ENCODE measurements around the gene LYAR.

Gene LYAR

DNA sequence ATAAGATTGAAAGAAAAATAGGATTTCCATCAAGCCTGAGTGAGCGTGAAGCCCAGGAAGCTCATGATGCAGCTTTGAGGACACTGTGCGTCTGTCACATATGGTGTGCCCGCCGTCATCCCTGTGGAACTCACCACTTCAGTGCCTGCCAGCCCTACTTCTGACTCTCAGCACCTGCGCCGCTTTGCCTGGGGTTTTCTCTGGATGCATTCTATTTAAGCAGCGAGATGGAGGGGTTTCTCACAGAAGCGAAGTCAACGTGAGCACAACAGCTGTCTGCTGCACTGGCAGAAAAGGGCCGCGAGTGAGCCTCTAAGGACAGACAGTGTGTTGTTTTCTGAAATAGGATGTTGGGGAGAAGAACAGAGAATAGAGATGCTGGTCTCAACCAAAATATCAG is 35.8 kb downstream of the LYAR start:
- TF ChIP-seq CEBPB (IDR thresholded peaks at IDR 0.05) (no peak), YY1 (IDR thresholded peaks at IDR 0.05; ENCODE audit: low read depth) (no peak), CREB1 (IDR thresholded peaks at IDR 0.05; ENCODE audit: low read depth) (no peak), TAF1 (IDR thresholded peaks at IDR 0.05; ENCODE audit: low read depth) (no peak), EP300 (IDR thresholded peaks at IDR 0.05; ENCODE audit: borderline replicate concordance) (no peak), ZBTB7A (IDR thresholded peaks at IDR 0.05; ENCODE audit: low read depth) (no peak), TCF12 (IDR thresholded peaks at IDR 0.05; ENCODE audit: low read depth) (no peak), TEAD4 (IDR thresholded peaks at IDR 0.05) (no peak), RAD21 (IDR thresholded peaks at IDR 0.05; ENCODE audit: low read depth) (no peak), NFIC (IDR thresholded peaks at IDR 0.05) (no peak)
- TF ChIP-seq, protein P1, sequence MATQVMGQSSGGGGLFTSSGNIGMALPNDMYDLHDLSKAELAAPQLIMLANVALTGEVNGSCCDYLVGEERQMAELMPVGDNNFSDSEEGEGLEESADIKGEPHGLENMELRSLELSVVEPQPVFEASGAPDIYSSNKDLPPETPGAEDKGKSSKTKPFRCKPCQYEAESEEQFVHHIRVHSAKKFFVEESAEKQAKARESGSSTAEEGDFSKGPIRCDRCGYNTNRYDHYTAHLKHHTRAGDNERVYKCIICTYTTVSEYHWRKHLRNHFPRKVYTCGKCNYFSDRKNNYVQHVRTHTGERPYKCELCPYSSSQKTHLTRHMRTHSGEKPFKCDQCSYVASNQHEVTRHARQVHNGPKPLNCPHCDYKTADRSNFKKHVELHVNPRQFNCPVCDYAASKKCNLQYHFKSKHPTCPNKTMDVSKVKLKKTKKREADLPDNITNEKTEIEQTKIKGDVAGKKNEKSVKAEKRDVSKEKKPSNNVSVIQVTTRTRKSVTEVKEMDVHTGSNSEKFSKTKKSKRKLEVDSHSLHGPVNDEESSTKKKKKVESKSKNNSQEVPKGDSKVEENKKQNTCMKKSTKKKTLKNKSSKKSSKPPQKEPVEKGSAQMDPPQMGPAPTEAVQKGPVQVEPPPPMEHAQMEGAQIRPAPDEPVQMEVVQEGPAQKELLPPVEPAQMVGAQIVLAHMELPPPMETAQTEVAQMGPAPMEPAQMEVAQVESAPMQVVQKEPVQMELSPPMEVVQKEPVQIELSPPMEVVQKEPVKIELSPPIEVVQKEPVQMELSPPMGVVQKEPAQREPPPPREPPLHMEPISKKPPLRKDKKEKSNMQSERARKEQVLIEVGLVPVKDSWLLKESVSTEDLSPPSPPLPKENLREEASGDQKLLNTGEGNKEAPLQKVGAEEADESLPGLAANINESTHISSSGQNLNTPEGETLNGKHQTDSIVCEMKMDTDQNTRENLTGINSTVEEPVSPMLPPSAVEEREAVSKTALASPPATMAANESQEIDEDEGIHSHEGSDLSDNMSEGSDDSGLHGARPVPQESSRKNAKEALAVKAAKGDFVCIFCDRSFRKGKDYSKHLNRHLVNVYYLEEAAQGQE (IDR thresholded peaks at IDR 0.05; ENCODE audit: low read depth) = no peak
- TF ChIP-seq, protein P2, sequence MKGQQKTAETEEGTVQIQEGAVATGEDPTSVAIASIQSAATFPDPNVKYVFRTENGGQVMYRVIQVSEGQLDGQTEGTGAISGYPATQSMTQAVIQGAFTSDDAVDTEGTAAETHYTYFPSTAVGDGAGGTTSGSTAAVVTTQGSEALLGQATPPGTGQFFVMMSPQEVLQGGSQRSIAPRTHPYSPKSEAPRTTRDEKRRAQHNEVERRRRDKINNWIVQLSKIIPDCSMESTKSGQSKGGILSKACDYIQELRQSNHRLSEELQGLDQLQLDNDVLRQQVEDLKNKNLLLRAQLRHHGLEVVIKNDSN (IDR thresholded peaks at IDR 0.05) = no peak
- TF ChIP-seq, protein P3, sequence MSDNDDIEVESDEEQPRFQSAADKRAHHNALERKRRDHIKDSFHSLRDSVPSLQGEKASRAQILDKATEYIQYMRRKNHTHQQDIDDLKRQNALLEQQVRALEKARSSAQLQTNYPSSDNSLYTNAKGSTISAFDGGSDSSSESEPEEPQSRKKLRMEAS (IDR thresholded peaks at IDR 0.05) = no peak

DNA sequence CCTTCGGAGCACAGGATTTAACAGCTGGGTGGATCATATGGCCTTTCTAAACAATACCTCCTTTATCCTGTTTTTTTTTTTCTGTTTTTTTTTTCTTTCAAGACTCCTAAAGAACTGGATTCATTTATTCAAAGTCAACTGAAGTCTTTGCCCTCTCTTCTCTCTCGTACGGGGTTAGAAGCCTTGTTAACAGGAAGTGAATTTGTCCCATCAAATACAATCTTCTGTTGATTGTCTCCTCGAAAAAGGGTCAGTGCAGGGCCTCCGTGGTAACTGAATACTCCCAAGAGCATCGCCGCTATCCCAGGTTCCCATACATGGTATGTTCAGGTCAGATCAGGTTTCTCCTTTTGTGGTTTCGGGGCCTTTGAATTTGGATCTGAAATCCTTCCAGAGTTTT is 40.1 kb downstream of the LYAR start:
- TF ChIP-seq EP300 (IDR thresholded peaks at IDR 0.05; ENCODE audit: borderline replicate concordance) = no peak
- TF ChIP-seq CREB1 (IDR thresholded peaks at IDR 0.05; ENCODE audit: low read depth) = no peak
- no peak for TF ChIP-seq TAF1 (IDR thresholded peaks at IDR 0.05; ENCODE audit: low read depth)
- TF ChIP-seq EGR1 (IDR thresholded peaks at IDR 0.05) = no peak
- no peak for TF ChIP-seq YY1 (IDR thresholded peaks at IDR 0.05; ENCODE audit: low read depth)
- TF ChIP-seq TCF12 (IDR thresholded peaks at IDR 0.05; ENCODE audit: low read depth) = no peak
- no peak for TF ChIP-seq RAD21 (IDR thresholded peaks at IDR 0.05; ENCODE audit: low read depth)
- no peak for TF ChIP-seq ZBTB7A (IDR thresholded peaks at IDR 0.05; ENCODE audit: low read depth)
- no peak for TF ChIP-seq NFIC (IDR thresholded peaks at IDR 0.05)
- TF ChIP-seq, protein P3 (IDR thresholded peaks at IDR 0.05) = no peak
- TF ChIP-seq, protein P1 (IDR thresholded peaks at IDR 0.05; ENCODE audit: low read depth) = no peak
- TF ChIP-seq, protein P2 (IDR thresholded peaks at IDR 0.05) = no peak
- TF ChIP-seq FOXM1 (IDR thresholded peaks at IDR 0.05; ENCODE audit: borderline replicate concordance, low read depth) = no peak
- no peak for TF ChIP-seq CEBPB (IDR thresholded peaks at IDR 0.05)
- no peak for TF ChIP-seq TEAD4 (IDR thresholded peaks at IDR 0.05)

DNA sequence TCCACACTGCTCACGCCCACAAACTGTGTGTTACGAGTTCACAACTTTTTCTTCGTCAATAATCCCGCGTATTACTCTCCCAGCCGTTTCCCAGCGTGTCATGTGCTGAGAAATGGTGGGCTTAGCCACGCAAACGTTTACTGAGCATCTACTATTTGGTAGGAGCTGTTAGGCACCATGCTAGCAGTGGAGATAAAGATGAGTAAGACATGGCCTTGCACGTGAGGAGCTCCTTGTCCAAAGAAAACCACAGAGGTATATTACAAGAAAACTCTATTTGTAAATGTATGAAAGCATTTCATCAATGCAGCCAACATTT is 41.1 kb downstream of the LYAR start:
- TF ChIP-seq YY1 (IDR thresholded peaks at IDR 0.05; ENCODE audit: low read depth) = no peak
- no peak for TF ChIP-seq CEBPB (IDR thresholded peaks at IDR 0.05)
- no peak for TF ChIP-seq EP300 (IDR thresholded peaks at IDR 0.05; ENCODE audit: borderline replicate concordance)
- TF ChIP-seq NFIC (IDR thresholded peaks at IDR 0.05) = no peak
- TF ChIP-seq TCF12 (IDR thresholded peaks at IDR 0.05; ENCODE audit: low read depth) = no peak
- TF ChIP-seq CREB1 (IDR thresholded peaks at IDR 0.05; ENCODE audit: low read depth) = no peak
- no peak for TF ChIP-seq ZBTB7A (IDR thresholded peaks at IDR 0.05; ENCODE audit: low read depth)
- TF ChIP-seq, protein P3 (IDR thresholded peaks at IDR 0.05) = no peak
- no peak for TF ChIP-seq TAF1 (IDR thresholded peaks at IDR 0.05; ENCODE audit: low read depth)
- no peak for TF ChIP-seq RAD21 (IDR thresholded peaks at IDR 0.05; ENCODE audit: low read depth)
- no peak for TF ChIP-seq FOXM1 (IDR thresholded peaks at IDR 0.05; ENCODE audit: borderline replicate concordance, low read depth)
- TF ChIP-seq EGR1 (IDR thresholded peaks at IDR 0.05) = no peak
- no peak for TF ChIP-seq TEAD4 (IDR thresholded peaks at IDR 0.05)
- TF ChIP-seq, protein P1 (IDR thresholded peaks at IDR 0.05; ENCODE audit: low read depth) = no peak
- TF ChIP-seq, protein P2 (IDR thresholded peaks at IDR 0.05) = no peak
